Measurements from ENCODE around the gene TAC1. TPM values are rescaled to one million over a fixed set of nuclear protein-coding genes. Genes with fewer than 3 reads are reported as not detected.
"Not testable (repeated sequence)": the region's sequence is repeated elsewhere in the genome, so short reads cannot be mapped to it uniquely, and the experiment has no call there.

TAC1 gene
- total RNA-seq, 2 experiments from 2014 or later = not detected

DNA sequence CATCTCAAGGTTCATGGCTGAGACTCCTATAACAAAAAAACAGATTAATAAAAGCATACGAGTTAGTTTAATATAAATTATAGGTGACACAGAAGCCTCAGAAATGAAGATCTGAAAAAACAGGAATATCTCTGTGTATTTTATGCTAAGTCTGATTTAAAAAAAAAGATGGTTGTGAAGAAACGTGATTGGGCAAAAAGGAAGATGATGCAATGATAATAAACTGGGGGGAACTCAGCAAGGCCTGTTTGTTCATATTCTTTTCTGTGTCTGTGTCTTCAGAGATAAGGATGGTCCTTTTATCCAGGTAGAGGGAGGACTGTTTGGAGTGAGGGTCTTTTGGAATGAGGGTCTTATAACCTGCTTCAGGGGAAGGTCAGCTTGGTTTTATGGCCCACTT is 25.9 kb downstream of the TAC1 start:
- CTCF ChIA-PET = no interaction called here
- DNase-seq (no peak), ATAC-seq (no peak)

DNA sequence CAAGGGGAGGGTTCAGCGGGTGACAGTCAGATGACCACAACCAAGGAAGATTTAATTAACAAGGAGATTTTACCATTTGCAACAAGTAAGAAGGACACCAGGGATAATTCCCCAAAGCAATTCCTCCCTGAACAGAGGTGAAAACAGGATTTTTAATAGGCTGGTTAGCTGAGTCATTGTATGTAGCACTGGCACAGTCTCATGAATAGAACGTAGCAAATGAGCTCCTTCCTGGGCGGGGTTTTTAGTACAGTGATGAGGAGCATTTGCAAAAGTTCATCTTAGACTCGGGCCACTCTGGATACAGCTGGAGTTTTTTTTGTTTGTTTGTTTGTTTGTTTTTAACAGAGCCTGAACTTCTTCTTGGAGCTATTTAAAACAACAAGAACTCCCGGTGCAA is 39.0 kb downstream of the TAC1 start:
- Mint-ChIP-seq H3K27ac (no peak overlapping the region), H3K4me1 (no peaks in the 10 kb centered on the region), H3K4me3 (no peak overlapping the region), H3K36me3 (no peaks in the 10 kb centered on the region), H3K27me3 (no peaks in the 10 kb centered on the region), H3K9me3 (ENCODE audit: low read depth) (no peaks in the 10 kb centered on the region)
- CTCF ChIA-PET = no interaction called here
- no peak for DNase-seq
- no peak for ATAC-seq

More for the DNA sequence above, 25.9 kb downstream of the TAC1 start:
- no peaks in the 10 kb centered on the region for H3K27me3 Mint-ChIP-seq
- no peak overlapping the region for H3K4me3 Mint-ChIP-seq
- no peaks in the 10 kb centered on the region for H3K9me3 Mint-ChIP-seq (ENCODE audit: low read depth)
- H3K27ac Mint-ChIP-seq = no peak overlapping the region
- no peaks in the 10 kb centered on the region for H3K4me1 Mint-ChIP-seq
- H3K36me3 Mint-ChIP-seq = no peaks in the 10 kb centered on the region

DNA sequence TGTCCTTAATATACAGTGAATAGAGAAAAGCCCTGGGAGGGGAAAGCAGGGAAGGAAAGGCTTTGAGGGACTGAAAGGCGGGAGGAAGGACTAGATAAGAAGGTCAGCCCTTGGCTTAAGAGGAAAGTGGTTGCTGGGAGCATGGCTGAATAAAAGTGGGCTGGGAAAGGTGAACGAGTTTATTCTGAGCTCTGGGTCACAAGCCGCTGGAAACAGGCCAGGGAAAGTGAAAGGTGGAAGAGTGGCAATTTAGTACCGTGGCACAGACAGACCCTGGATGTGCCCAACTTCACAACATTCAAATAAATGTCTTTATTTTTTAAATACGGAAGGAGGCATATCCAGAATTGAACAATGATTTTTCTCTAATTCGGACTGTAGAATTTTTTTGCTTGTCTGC is 39.7 kb downstream of the TAC1 start:
- no peaks in the 10 kb centered on the region for H3K27me3 Mint-ChIP-seq
- no peak overlapping the region for H3K4me3 Mint-ChIP-seq
- CTCF ChIA-PET = no interaction called here
- H3K36me3 Mint-ChIP-seq = no peaks in the 10 kb centered on the region
- no peak for DNase-seq
- no peaks in the 10 kb centered on the region for H3K9me3 Mint-ChIP-seq (ENCODE audit: low read depth)
- no peaks in the 10 kb centered on the region for H3K4me1 Mint-ChIP-seq
- H3K27ac Mint-ChIP-seq = no peak overlapping the region
- no peak for ATAC-seq

DNA sequence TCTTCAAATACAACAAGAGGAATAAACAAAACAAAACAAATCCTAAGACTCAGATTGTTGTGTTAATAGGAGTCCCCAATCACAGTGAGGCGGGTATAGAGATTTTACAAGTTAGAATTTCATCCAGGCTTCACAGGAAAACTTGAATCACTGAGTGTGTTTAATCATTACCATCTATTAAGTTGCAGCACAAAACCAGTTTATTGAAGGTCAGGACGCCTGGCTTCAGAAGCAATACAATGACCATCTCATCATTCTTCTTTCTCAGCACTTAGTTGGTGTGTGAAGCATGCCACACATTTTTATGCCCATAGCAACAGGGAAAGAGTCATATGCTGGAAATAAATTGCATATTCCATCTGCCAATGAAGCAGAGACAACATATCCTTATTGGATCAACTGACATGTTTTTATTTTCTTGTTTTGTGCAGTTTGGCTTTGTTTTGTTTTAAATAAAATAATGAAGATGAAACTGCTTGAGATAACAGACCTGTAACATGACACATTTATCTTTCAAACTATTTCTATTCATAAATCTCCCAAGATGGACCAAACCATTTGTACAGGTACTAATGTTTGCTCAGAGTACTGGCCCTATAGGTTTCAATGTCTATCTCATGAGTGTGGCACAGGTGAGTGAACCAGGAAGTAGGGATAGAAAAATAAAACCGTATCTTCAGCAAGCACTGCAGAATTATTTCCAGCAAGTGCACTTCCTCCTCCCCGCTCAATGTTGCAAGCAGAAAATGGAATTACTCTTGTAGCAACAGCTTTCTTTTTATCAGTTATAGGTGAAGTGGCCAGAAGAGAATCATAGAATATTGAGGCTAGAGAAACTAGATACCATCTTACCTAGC is 40.4 kb downstream of the TAC1 start:
- H3K36me3 Mint-ChIP-seq = no peaks in the 10 kb centered on the region
- H3K4me3 Mint-ChIP-seq = no peak overlapping the region
- DNase-seq (no peak), ATAC-seq (no peak)
- no peaks in the 10 kb centered on the region for H3K9me3 Mint-ChIP-seq (ENCODE audit: low read depth)
- H3K4me1 Mint-ChIP-seq = no peaks in the 10 kb centered on the region
- no peak overlapping the region for H3K27ac Mint-ChIP-seq
- H3K27me3 Mint-ChIP-seq = no peaks in the 10 kb centered on the region
- CTCF ChIA-PET = no interaction called here

DNA sequence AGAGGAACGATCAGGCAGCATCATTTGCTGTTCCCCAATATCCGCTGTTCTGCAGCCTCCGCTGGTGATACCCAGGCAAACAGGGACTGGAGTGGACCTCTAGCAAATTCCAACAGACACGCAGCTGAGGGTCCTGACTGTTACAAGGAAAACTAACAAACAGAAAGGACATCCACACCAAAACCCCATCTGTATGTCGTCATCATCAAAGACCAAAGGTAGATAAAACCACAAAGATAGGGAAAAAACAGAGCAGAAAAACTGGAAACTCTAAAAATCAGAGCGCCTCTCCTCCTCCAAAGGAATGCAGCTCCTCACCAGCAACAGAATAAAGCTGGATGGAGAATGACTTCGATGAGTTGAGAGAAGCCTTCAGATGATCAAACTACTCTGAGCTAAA is 54.5 kb downstream of the TAC1 start:
- H3K4me1 Mint-ChIP-seq; H3K36me3 Mint-ChIP-seq; H3K4me3 Mint-ChIP-seq; ATAC-seq; H3K9me3 Mint-ChIP-seq (ENCODE audit: low read depth); H3K27me3 Mint-ChIP-seq; CTCF ChIA-PET; H3K27ac Mint-ChIP-seq; DNase-seq: not testable (repeated sequence)

Other genes with a start within 250 kb of the TAC1 start
- 10 to 100 TPM; 60.1 to 92.5 TPM for gene ASNS, start 140.3 kb downstream of the TAC1 start, total RNA-seq

Data from activated CD8-positive, alpha-beta memory T cell treated with anti-CD3 and anti-CD28 coated beads, Interleukin-2, amount 10 ng/mL, durations not matched to agents 7 days and 5 days (primary cell).